Right lobe of liver (tissue), 6 donors: ENCODE data around the gene COIL. TPM values are rescaled to one million over a fixed set of nuclear protein-coding genes. Genes with fewer than 3 reads are reported as not detected.

Experiments used
- ATAC-seq, 4 donors: fragments of 200-7000 bp; cut with Tn5 transposase; one replicate each; pipeline ENCODE4 v1.9.1; 2020; ENCODE audit warnings: mild to moderate bottlenecking in 4 of 4, moderate library complexity in 4 of 4
- DNase-seq, 3 donors: peaks; one replicate each; pipeline ENCODE4 v3.0.0-alpha.2; 2020
- H3K27ac ChIP-seq, 3 donors: fragments of 200-600 bp; one replicate each; pipeline ENCODE4 v1.8.0; 2022
- H3K27me3 ChIP-seq, 2 donors: fragments of 200-600 bp; one replicate each; pipeline ENCODE4 v1.8.0; 2022
- H3K36me3 ChIP-seq, 4 donors: fragments of 200-600 bp; sonication (generic) in 1 of 4; one replicate each; pipeline versions ENCODE4 v1.5.1 to v1.8.0; 2017 to 2022; ENCODE audit warnings: control low read depth in 1 of 4
- H3K4me1 ChIP-seq, 4 donors: fragments of 200-600 bp; sonication (generic) in 1 of 4; one replicate each; pipeline versions ENCODE4 v1.5.1 to v1.8.0; 2017 to 2022; ENCODE audit warnings: control low read depth in 1 of 4
- H3K4me3 ChIP-seq, 3 donors: fragments of 200-600 bp; one replicate each; pipeline ENCODE4 v1.8.0; 2022
- H3K9me3 ChIP-seq, 4 donors: fragments of 200-600 bp; sonication (generic) in 1 of 4; one replicate each; pipeline versions ENCODE4 v1.5.1 to v1.8.0; 2017 to 2022; ENCODE audit warnings: control low read depth in 1 of 4
- CTCF ChIP-seq, 4 donors: fragments of 200-600 bp in 3 of 4; fragments of 450-650 bp in 1 of 4; IDR thresholded peaks; one replicate each; pipeline versions ENCODE4 v1.5.1 to v1.8.0; 2016 to 2022; ENCODE audit warnings: antibody characterized with exemption in 4 of 4, mild to moderate bottlenecking in 2 of 4
- POLR2A ChIP-seq: fragments of 450-650 bp; IDR thresholded peaks from one replicate; pipeline ENCODE4 v1.6.1; 2017; ENCODE audit warnings: antibody characterized with exemption, mild to moderate bottlenecking
- WGBS: methylation state at CpG from one replicate; pipeline ENCODE4 v1.1.6; 2018; ENCODE audit warnings: low coverage, low lambda C conversion rate; ENCODE audit not compliant: insufficient coverage; ENCODE audit errors: missing lambda C conversion rate; 5-methylcytosine and 5-hydroxymethylcytosine counted together
- intact Hi-C, 2 donors: fragments of 100-400 bp; cut with DNase I; formaldehyde crosslinking; loops; one replicate each; pipeline versions ENCODE4 v1.11.2 to v1.14.1; 2022
- total RNA-seq, 6 experiments: library from RNA; depleted of rRNA in 2 of 6; stranded (reverse); fragments of >200 nt in 2 of 6; fragmentation: NEBNext Ultra II Directional in 3 of 6; extraction: Animal tissue kit (Norgen Biotek cat#: 25700) in 3 of 6; gene quantifications; one replicate each; pipeline versions ENCODE4 v1.1.0 to v1.2.4, GENCODE V29; 2016 to 2023
- donor health status: DM: no; HTN: yes; CAD: no.
- donor health status: DM: no; HTN: no; CAD: no.
- donor health status: DM: no; HTN: no; CAD: no.
- donor health status: DM: no; HTN: yes; CAD: no.
- donor health status: DM: no; HTN: yes; CAD: no.

Gene COIL
- total RNA-seq, 6 experiments from 2014 or later: 5.5 to 7.1 (median 6.5) TPM

- H3K27ac ChIP-seq: no peak overlapping the region
- TF ChIP-seq CTCF (IDR thresholded peaks at IDR 0.05): no peak
- TF ChIP-seq POLR2A: no peak
- H3K9me3 ChIP-seq: no peaks in the 10 kb centered on the region
- peaks cover 0 to 14% (median 5%) of the 10 kb centered on the region in 4 donors for H3K4me1 ChIP-seq
- DNase-seq (no peak), ATAC-seq (peak in 2 of 4 donors; percentile 17 to 55)
- H3K4me3 ChIP-seq: no peak overlapping the region
- WGBS: 53% methylated on average over 2 of the region's 2 CpGs
- intact Hi-C loops: no loop called here
- no peaks in the 10 kb centered on the region for H3K36me3 ChIP-seq
- H3K27me3 ChIP-seq: no peaks in the 10 kb centered on the region
These were observed 34.1 kb downstream of the COIL start for GRCh38 chr17:56926704-56927103.

DNA sequence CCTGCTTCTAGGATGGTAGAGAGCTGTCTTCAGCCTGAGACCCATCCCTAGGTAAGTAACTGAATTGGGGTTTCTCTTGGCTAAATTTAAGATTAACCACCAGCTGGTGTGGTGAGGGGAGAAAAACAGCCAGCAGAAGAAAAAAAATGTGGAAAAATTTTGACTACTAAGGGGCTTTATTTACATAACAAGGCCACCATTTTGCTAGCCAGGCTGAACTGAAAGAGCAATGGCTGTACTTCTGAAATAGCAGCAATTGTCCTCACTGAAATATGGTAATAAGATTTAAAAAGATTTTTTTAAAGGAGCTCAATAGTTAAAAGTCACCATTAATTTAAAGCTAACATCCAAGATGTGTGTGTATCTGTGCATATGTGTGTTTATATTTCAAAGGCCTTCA lies 34.6 kb downstream of the COIL start:
- Histone ChIP-seq H3K4me1 (peaks cover 0 to 14% (median 5%) of the 10 kb centered on the region in 4 donors), H3K4me3 (no peak overlapping the region), H3K9me3 (no peaks in the 10 kb centered on the region), H3K36me3 (no peaks in the 10 kb centered on the region), H3K27me3 (no peaks in the 10 kb centered on the region), H3K27ac (no peak overlapping the region)
- intact Hi-C loops: no loop called here
- ATAC-seq: no peak
- DNase-seq: no peak
- no peak for TF ChIP-seq POLR2A

DNA sequence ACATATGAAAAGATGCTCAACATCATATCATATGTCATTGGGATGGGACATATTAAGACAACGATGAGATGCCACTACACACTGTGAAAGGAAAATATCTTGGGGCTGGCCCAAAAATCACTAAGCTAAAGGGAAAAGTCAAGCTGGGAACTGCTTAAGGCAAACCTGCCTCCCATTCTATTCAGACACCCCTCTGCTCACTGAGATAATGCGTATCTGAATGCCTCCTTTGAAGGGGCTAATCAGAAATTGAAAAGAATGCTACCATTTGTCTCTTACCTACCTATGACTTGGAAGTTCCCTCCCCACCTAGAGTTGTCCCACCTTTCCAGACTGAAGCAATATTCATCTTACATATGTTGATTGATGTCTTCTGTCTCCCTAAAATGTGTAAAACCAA lies 35.8 kb downstream of the COIL start:
- peaks cover 0 to 14% (median 5%) of the 10 kb centered on the region in 4 donors for H3K4me1 ChIP-seq
- H3K4me3 ChIP-seq: no peak overlapping the region
- WGBS: 93% methylated on average over 2 of the region's 2 CpGs
- intact Hi-C loops: no loop called here
- no peaks in the 10 kb centered on the region for H3K36me3 ChIP-seq
- no peaks in the 10 kb centered on the region for H3K27me3 ChIP-seq
- ATAC-seq (no peak), DNase-seq (no peak)
- H3K27ac ChIP-seq: no peak overlapping the region
- H3K9me3 ChIP-seq: no peaks in the 10 kb centered on the region
- no peak for TF ChIP-seq POLR2A
- no peak for TF ChIP-seq CTCF (IDR thresholded peaks at IDR 0.05)

- ATAC-seq: no peak
- no CpG with 5 or more reads among the region's 1 CpG for WGBS
- Histone ChIP-seq H3K27me3 (no peaks in the 10 kb centered on the region), H3K27ac (no peak overlapping the region), H3K9me3 (no peaks in the 10 kb centered on the region), H3K36me3 (no peaks in the 10 kb centered on the region), H3K4me1 (peaks cover 0 to 13% (median 4%) of the 10 kb centered on the region in 4 donors), H3K4me3 (no peak overlapping the region)
- DNase-seq: no peak
- TF ChIP-seq CTCF (IDR thresholded peaks at IDR 0.05): no peak
- TF ChIP-seq POLR2A: no peak
- intact Hi-C loops: no loop called here
These were observed 41.1 kb downstream of the COIL start for GRCh38 chr17:56919717-56920116.

DNA sequence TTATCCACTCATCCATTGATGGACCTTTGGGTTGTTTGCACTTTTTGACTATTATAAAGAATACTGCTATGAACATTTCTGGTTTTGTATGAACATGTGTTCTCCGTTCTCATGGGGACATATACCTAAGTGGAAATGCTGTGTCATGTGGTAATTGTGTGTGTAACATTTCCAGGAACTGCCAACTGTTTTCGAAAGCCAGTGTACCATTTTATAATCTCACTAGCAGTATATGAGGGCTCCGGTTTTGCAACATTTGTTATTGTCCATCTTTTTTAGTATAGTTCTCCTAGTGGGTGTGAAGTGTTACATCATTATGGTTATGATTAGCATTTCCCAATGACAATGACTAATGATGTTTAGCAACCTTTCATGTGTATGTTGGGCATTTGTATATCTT lies 41.9 kb downstream of the COIL start:
- no peaks in the 10 kb centered on the region for H3K36me3 ChIP-seq
- H3K9me3 ChIP-seq: no peaks in the 10 kb centered on the region
- no peak for ATAC-seq
- H3K27me3 ChIP-seq: no peaks in the 10 kb centered on the region
- 49% methylated on average over 3 of the region's 3 CpGs for WGBS
- TF ChIP-seq POLR2A (no peak), CTCF (IDR thresholded peaks at IDR 0.05) (no peak)
- no peak overlapping the region for H3K27ac ChIP-seq
- intact Hi-C loops: no loop called here
- peaks cover 0 to 14% (median 5%) of the 10 kb centered on the region in 4 donors for H3K4me1 ChIP-seq
- no peak for DNase-seq
- H3K4me3 ChIP-seq: no peak overlapping the region
